ENCODE results near the gene SYTL1.

Gene SYTL1

DNA sequence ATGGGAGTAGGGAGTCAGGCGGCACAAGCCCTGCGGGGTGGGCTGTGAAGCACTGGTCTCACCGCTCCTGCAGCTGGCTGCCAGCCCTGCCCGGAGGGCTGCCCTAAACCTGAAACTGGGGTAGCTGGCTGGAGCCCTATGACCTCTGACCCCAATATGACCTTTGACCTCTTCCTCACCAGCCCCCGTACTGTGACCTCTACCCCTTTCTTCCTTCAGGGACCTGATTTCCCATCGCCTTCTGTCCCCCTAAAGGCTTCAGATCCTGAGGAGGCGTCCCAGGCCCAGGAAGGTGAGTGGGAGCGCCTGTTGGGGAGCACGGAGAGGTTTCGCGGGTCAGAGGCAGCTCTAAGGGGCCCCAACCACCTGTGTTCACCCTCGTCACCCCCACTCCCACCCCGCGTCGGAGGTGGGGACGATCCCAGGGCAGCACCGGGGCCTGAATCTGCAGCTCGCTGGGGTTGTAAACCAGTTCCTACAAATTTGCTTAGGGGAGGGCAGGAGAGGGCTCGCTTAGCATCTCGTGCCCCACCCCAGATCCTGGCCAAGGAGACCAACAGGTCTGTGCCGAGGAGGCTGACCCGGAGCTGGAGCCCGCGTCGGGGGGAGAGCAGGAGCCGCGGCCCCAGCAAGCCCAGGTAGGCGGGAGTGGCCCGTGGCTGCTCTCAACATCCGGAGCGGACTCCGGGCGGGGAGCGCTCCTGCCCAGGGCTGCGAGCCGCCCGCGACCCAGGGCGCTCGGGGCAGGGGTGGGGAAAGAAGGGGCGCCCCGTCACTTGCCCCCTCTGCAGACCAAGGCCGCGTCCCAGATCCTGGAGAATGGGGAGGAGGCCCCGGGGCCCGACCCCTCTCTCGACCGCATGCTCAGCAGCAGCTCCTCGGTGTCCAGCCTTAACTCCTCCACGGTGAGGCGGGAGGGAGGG is 7.3 kb downstream of the SYTL1 start:
- DNase-seq (ENCODE audit: low spot score): peak; percentile 84

GRCh38 chr1:27349784-27350662 is 8.2 kb downstream of the SYTL1 start:
- DNase-seq (ENCODE audit: low spot score): peak; percentile 85

- DNase-seq (ENCODE audit: low spot score): no peak
Measured at GRCh38 chr1:27350663-27351540, 9.1 kb downstream of the SYTL1 start.

GRCh38 chr1:27351541-27352107 is 9.8 kb downstream of the SYTL1 start:
- no peak for DNase-seq (ENCODE audit: low spot score)

GRCh38 chr1:27353166-27353565 is 11.3 kb downstream of the SYTL1 start:
- no peak for DNase-seq (ENCODE audit: low spot score)

- no peak for DNase-seq (ENCODE audit: low spot score)
Measured at GRCh38 chr1:27353629-27354028, 11.8 kb downstream of the SYTL1 start.

DNA sequence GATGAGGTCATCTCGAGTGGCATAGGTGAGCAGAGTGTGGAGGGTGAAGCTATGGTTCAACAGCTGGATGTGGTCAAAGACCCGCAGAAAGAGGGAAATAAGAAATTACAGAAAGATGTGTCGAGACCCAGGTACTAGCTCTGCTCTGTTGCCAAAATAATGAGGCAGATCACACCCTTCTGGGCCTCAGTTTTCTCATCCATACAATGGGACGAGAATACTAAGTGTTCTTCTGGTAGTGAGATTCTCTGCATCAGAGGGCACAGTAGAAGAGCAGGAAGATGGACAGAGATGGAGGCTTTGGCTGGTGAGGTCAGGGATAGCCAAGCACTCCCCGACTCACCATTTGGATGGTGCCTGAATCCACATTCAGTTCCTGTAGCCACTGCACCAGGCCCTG is 13.9 kb downstream of the SYTL1 start:
- DNase-seq (ENCODE audit: low spot score): no peak

DNA sequence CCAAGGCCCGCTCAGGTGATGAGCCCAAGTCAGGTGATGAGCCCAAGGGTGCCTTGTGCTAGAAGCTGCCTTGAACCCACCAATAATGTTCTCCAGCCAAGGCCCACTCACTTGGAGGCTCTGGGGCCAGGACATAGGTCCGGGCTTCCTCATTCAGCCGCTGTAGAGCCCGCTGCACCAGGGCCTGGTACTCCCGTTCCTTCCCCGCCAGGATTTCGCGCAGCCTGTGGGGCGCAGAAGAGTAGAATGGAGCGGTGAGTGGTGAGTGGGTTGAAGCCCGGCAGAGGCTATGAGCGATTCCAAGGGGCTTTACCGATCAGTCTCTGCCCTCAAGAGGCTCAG is 14.4 kb downstream of the SYTL1 start:
- DNase-seq (ENCODE audit: low spot score): no peak

GRCh38 chr1:27356619-27357280 is 14.9 kb downstream of the SYTL1 start:
- no peak for DNase-seq (ENCODE audit: low spot score)

- DNase-seq (ENCODE audit: low spot score): peak; percentile 91
Measured at GRCh38 chr1:27357281-27358037, 15.6 kb downstream of the SYTL1 start.

GRCh38 chr1:27358038-27358927 is 16.5 kb downstream of the SYTL1 start:
- no peak for DNase-seq (ENCODE audit: low spot score)

- no peak for DNase-seq (ENCODE audit: low spot score)
Measured at GRCh38 chr1:27358928-27359313, 17.1 kb downstream of the SYTL1 start.

DNA sequence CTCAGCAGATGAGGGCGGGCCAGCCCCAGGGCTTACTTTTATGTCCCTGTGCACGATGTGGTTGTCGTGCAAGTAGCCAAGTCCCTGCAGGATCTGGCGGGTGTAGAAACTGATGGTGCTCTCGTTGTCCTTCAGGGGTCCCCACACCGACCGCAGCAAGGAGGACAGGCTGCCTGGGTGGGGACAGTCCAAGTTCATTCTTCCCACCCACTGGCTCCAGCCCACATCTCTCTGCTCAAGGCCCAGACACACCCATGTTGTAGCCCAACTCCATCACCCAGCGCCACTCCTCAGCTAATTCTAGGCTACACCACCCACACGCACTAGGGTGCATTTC is 18.0 kb downstream of the SYTL1 start:
- no peak for DNase-seq (ENCODE audit: low spot score)

GRCh38 chr1:27360159-27361043 is 18.6 kb downstream of the SYTL1 start:
- no peak for DNase-seq (ENCODE audit: low spot score)

- DNase-seq (ENCODE audit: low spot score): no peak
Measured at GRCh38 chr1:27361044-27361402, 19.2 kb downstream of the SYTL1 start.

DNA sequence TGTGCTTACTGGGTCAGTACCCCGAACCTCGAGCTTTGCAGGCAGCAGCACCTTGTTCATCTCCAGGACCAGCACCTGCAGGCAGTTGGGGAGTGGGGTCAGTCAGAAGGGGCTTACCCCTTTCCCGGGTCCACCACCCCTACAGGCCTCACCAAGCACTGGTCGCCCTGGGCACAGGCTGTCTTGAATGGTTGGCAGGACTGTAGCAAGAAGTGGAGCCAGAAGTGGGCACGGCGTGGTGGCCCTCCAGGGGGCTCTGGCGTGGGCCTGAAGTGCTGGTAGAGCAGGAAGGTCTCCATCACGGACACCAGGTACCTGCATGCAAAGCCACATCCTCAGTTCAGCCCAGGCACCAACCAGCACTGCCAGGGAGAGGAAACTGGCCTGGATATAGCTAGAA is 19.7 kb downstream of the SYTL1 start:
- DNase-seq (ENCODE audit: low spot score): no peak

- no peak for DNase-seq (ENCODE audit: low spot score)
Measured at GRCh38 chr1:27363766-27364695, 22.2 kb downstream of the SYTL1 start.
